Epithelial cell of proximal tubule (primary cell): ENCODE data around the gene NBEAL2. TPM values are rescaled to one million over a fixed set of nuclear protein-coding genes. Genes with fewer than 3 reads are reported as not detected.

Experiments
- DNase-seq: peaks from one replicate; pipeline ENCODE4 v3.0.0-alpha.2; 2011; ENCODE audit warnings: low read depth
- H3K4me3 ChIP-seq: 2 replicates; pipeline ENCODE4 v1.5.1; 2011; ENCODE audit warnings: low read depth, mild to moderate bottlenecking, low read length
- total RNA-seq: library from RNA; depleted of rRNA; stranded (reverse); fragments of >200 nt; gene quantifications from 2 replicates; pipeline ENCODE4 v1.2.3, GENCODE V29; 2015
- TF ChIP-seq, protein P1 (sequence below): conservative IDR thresholded peaks from 2 replicates; pipeline ENCODE4 v1.5.1; 2012; ENCODE audit warnings: low read depth, mild to moderate bottlenecking, low read length

Gene NBEAL2
- total RNA-seq, 1 donor from 2014 or later, result 79.7 TPM

DNA sequence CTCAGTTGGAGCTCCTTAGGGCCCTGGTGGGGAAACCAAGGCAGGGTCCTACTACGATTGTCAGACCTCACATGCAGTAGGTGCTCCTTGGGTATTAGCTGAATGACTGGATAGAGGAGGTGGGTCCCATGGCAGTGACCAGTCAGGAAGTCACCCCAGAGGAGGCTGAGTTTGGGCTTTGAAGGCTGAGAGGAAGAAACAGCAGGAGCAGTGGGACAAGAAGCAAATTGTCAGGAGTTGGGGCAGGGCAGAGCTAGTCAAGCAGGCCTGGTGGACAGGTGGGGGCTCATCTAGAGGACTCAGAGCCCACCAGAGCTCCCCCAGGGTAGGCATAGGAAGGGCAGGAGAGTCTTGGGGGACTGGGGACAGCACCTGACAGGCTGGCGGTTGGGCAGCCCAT is 3.1 kb downstream of the NBEAL2 start:
- TF ChIP-seq, protein P1, sequence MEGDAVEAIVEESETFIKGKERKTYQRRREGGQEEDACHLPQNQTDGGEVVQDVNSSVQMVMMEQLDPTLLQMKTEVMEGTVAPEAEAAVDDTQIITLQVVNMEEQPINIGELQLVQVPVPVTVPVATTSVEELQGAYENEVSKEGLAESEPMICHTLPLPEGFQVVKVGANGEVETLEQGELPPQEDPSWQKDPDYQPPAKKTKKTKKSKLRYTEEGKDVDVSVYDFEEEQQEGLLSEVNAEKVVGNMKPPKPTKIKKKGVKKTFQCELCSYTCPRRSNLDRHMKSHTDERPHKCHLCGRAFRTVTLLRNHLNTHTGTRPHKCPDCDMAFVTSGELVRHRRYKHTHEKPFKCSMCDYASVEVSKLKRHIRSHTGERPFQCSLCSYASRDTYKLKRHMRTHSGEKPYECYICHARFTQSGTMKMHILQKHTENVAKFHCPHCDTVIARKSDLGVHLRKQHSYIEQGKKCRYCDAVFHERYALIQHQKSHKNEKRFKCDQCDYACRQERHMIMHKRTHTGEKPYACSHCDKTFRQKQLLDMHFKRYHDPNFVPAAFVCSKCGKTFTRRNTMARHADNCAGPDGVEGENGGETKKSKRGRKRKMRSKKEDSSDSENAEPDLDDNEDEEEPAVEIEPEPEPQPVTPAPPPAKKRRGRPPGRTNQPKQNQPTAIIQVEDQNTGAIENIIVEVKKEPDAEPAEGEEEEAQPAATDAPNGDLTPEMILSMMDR, result no peak
- no peak overlapping the region for H3K4me3 ChIP-seq
- no peak for DNase-seq

DNA sequence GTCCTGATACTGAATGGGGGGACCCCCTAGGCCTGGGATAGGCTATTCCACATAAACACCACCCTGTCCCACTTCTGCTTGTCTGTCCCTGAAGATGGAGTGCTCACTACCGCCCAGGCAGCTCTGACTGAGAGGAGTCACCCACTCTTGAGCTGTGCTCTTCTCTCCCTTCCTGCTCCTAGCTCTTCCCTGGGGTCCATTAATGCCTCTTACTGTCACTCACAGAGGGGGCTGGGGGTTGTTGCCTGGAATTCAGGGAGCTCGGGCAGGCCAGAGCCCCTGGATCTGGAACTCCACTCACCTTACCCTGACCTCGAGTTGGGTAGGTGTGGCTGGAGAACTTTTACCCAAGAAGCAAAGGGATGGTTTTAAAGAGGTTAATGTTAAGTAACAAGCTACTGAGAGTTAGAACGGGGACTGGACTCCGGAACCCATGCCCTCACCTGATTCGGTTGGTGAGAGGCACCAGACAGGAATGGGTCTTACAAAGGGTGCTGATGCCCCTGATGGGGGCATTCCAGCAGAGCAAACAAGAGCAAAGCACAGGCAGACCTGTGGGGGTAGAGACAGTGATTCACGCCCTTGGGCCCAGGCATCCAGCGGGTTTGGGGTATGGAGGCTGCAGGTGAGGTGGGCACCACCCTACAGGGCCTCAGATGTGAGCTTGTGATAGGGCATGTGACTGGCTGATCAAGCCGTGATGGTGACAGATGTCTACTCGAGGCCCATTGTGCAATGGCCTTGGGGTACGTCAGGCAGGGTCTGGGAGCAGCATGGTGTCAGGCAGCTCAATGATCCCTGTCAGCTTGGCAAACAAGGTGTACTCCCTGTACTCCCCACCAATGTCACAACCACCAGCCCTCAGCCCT is 5.4 kb downstream of the NBEAL2 start:
- TF ChIP-seq, protein P1, result no peak
- H3K4me3 ChIP-seq, result no peak overlapping the region
- DNase-seq, result no peak

DNA sequence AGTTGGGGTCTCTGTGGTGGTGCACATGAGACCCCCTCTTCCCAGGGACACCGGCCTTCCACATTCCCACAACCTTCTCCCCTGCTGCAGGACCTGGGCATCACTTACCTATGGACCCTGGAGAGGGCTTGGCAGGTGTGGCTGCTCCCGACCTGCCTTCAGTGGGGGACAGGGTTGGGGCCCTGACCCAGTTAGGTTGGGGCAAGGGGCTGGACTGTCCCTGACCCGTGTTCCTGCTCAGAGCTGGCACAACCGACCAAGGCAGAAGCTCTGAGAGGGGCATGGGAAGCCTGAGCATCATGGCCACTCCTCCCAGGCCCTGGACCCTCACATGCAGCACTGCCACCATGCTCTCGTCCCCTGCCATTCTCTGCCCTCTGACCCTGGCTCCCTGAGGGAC is 6.1 kb downstream of the NBEAL2 start:
- no peak for DNase-seq
- TF ChIP-seq, protein P1, result no peak
- H3K4me3 ChIP-seq, result no peak overlapping the region

DNA sequence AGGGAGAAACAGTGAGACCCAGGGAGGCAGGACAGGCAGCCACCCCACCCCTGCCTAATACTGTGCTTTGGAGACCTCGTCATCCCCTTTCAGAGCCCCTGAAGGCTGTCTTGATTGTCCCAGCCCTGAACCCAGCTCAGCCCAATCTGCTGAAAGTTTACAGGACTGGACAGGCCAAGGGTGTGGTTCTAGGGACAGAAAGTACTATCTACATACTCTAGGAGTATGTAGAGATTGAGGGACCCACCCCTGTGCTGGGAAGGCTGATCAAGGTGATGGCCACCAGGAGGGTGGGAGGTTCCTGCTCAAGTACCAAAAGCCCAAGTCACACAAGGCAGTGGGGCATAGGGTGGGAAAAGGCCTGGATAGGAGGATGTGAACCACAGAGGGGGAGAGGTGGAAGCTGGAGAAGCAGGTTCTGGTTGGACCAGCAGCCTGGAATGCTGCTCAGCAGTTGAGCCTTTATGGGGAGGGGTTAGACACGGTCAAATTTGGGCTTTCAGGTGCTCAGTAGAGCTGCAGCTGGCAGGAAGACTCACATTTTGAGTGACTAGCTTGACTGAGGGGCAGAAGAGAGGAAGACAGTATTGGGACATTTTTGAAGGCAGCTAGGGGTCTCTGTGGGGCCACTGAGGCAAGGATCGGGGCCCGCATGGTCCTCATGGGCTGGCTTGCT is 6.7 kb downstream of the NBEAL2 start:
- no peak for DNase-seq
- TF ChIP-seq, protein P1, result no peak
- H3K4me3 ChIP-seq, result no peak overlapping the region

DNA sequence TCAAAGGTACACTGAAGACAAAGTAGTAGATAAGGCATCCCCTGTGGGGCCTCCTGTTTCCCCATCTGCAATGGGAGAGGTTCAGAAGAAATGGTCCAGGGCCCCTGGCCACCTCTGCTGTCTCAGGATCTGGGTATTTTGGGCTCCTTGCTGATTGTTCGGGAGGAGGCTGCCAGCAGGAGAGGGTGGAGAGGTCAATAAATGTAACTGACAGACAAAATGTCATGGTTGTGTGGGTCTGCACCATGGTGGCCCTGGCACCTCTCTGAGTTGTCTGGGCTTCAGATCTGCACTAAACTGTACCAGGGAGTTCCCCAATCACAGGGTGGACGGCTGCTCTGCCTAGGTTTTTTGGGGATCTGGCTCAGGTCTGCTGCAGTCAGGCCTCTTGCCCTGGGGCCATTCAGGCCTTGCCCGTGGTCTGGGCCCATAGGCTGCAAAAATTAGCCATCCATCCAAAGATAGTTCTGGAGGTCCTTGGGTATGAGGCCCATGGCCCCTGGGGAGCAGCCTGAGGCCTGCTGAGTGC is 7.4 kb downstream of the NBEAL2 start:
- no peak for DNase-seq
- H3K4me3 ChIP-seq, result no peak overlapping the region
- TF ChIP-seq, protein P1, result no peak

DNA sequence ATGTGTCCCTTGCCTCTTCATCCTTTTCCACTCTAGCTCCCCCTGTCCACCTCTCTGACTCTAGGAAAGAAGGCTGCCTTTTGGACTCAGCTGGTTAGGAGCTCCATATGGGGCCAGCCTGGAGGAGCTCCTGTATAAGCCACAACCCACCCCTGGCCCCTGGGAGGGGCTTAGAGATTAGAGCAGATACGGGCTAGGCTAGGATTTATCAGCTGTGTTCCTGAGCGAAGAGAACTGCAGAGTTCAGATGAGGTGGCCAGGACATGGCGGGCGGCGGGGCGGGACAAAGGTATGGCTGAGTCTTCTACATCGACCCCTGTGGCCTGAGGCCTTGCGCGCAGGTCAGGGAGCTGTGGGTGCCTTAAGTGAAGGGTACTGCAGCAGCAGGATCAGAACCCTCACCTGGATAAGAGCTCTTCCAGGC is 7.9 kb downstream of the NBEAL2 start:
- TF ChIP-seq, protein P1, result no peak
- DNase-seq, result no peak
- H3K4me3 ChIP-seq, result no peak overlapping the region
